Measurements from ENCODE around the gene FCRL2. TPM values are rescaled to one million over a fixed set of nuclear protein-coding genes. Genes with fewer than 3 reads are reported as not detected.

Gene FCRL2
- total RNA-seq, 2 donors from 2014 or later: 0.44 to 3.9 TPM

GRCh38 chr1:157697781-157698569, 79.0 kb downstream of the FCRL2 start:
- Mint-ChIP-seq H3K4me3 (peak overlapping the region; percentile 16), H3K27me3 (peaks cover 69% of the 10 kb centered on the region), H3K27ac (no peak overlapping the region), H3K36me3 (ENCODE audit: low read depth) (peaks cover 5% of the 10 kb centered on the region), H3K4me1 (peaks cover 7% of the 10 kb centered on the region)
- no peak for DNase-seq
- no peak for ATAC-seq
- no peaks in the 10 kb centered on the region for H3K9me3 ChIP-seq (ENCODE audit: control insufficient read depth, low read length, poor library complexity, severe bottlenecking)

DNA sequence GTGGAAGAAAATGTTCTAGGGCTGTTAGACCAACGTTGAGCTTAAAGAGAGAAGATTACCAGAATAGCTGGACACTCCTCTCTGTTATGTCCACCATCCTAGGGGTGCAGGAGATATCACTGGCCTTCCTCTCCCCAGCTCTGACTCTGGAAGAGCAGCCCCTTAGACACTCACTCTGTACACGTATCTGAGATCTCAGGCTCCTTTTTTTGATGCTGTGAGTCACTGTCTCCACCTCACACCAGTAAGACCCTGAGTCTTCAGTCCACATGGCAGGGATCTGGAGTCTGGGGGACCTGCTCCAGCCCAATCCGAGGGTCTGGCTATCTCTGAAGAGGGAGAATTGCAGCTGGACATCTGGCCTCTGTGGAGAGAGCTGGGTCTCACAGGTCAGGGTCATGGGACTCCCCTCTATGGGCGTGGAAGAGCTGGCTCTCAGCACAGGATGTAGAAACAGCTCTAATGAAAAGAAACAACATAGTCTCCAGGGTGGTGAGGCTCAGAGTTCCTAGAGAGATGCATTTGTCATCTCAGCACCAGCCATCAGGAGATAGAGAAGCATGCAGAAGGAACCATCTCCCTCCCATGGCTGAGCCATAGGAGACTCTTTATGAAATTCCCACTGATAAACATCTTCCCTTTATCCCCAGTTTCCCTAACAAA, 79.8 kb downstream of the FCRL2 start:
- peaks cover 5% of the 10 kb centered on the region for H3K36me3 Mint-ChIP-seq (ENCODE audit: low read depth)
- no peaks in the 10 kb centered on the region for H3K9me3 ChIP-seq (ENCODE audit: control insufficient read depth, low read length, poor library complexity, severe bottlenecking)
- ATAC-seq (no peak), DNase-seq (no peak)
- H3K27me3 Mint-ChIP-seq: peaks cover 69% of the 10 kb centered on the region
- no peak overlapping the region for H3K27ac Mint-ChIP-seq
- H3K4me3 Mint-ChIP-seq: no peak overlapping the region
- peaks cover 7% of the 10 kb centered on the region for H3K4me1 Mint-ChIP-seq

Other genes starting within 250 kb of the FCRL2 start
- gene FCRL5, start 224.6 kb downstream of the FCRL2 start, total RNA-seq: 1 to 10 TPM in 1 of 2 donors, not detected in 1; 3.2 TPM
- gene FCRL4, start 179.0 kb downstream of the FCRL2 start, total RNA-seq: not detected
- 1 to 10 TPM; 3.4 to 8.8 TPM for gene FCRL3, start 76.4 kb downstream of the FCRL2 start, total RNA-seq
- 10 to 100 TPM in 1 of 2 donors, 1 to 10 TPM in 1; 1.0 to 22.4 TPM for gene FCRL1, start 43.0 kb upstream of the FCRL2 start, total RNA-seq
- not detected for gene CD5L, start 64.7 kb upstream of the FCRL2 start, total RNA-seq
- gene KIRREL1, start 216.5 kb upstream of the FCRL2 start, total RNA-seq: not detected